Duodenal mucosa (tissue), 2 donors: Measurements from ENCODE around the gene SLC25A15.
"Not testable (repeated sequence)": the region's sequence is repeated elsewhere in the genome, so short reads cannot be mapped to it uniquely, and the experiment has no call there.

Source experiments
- H3K27ac ChIP-seq: one replicate; pipeline ENCODE4 v1.7.0; 2013; ENCODE audit warnings: low read depth, low read length
- H3K27me3 ChIP-seq, 2 donors: one replicate each; pipeline ENCODE4 v1.7.0; 2013; ENCODE audit warnings: low read length in 2 of 2, control low read depth in 1 of 2; ENCODE audit not compliant: insufficient read depth in 2 of 2, control insufficient read depth in 1 of 2
- H3K36me3 ChIP-seq, 2 donors: one replicate each; pipeline ENCODE4 v1.7.0; 2013; ENCODE audit warnings: low read length in 2 of 2, control low read depth in 1 of 2; ENCODE audit not compliant: insufficient read depth in 2 of 2, control insufficient read depth in 1 of 2
- H3K4me1 ChIP-seq, 2 donors: one replicate each; pipeline ENCODE4 v1.7.0; 2013; ENCODE audit warnings: low read length in 2 of 2, control low read depth in 1 of 2; ENCODE audit not compliant: insufficient read depth in 2 of 2, control insufficient read depth in 1 of 2
- H3K4me3 ChIP-seq, 2 donors: one replicate each; pipeline ENCODE4 v1.7.0; 2013; ENCODE audit warnings: low read length in 2 of 2, low read depth in 1 of 2
- H3K9ac ChIP-seq, 2 donors: one replicate each; pipeline ENCODE4 v1.7.0; 2013; ENCODE audit warnings: low read length in 2 of 2, low read depth in 1 of 2
- H3K9me3 ChIP-seq, 2 donors: one replicate each; pipeline ENCODE4 v1.7.0; 2013; ENCODE audit warnings: low read length in 2 of 2, control low read depth in 1 of 2; ENCODE audit not compliant: control insufficient read depth in 1 of 2

The SLC25A15 gene

GRCh38 chr13:40812102-40812501 lies 22.7 kb downstream of the SLC25A15 start:
- no peak overlapping the region for H3K4me3 ChIP-seq

GRCh38 chr13:40812724-40813445 lies 23.5 kb downstream of the SLC25A15 start:
- peaks cover 13 to 48% of the 10 kb centered on the region in 2 donors for H3K36me3 ChIP-seq
- no peak overlapping the region for H3K27ac ChIP-seq
- H3K4me1 ChIP-seq, result peaks cover 0 to 10% of the 10 kb centered on the region in 2 donors
- H3K9me3 ChIP-seq, result peaks cover 0 to 4% of the 10 kb centered on the region in 2 donors
- no peaks in the 10 kb centered on the region for H3K27me3 ChIP-seq
- H3K4me3 ChIP-seq, result no peak overlapping the region
- no peak overlapping the region for H3K9ac ChIP-seq

More at GRCh38 chr13:40812102-40812501, 22.7 kb downstream of the SLC25A15 start:
- H3K4me1 ChIP-seq, result peaks cover under 1 to 16% of the 10 kb centered on the region in 2 donors
- H3K27me3 ChIP-seq, result no peaks in the 10 kb centered on the region
- H3K9ac ChIP-seq, result no peak overlapping the region
- no peak overlapping the region for H3K27ac ChIP-seq
- H3K9me3 ChIP-seq, result peaks cover 0 to 4% of the 10 kb centered on the region in 2 donors
- peaks cover 19 to 54% of the 10 kb centered on the region in 2 donors for H3K36me3 ChIP-seq

- Histone ChIP-seq H3K36me3 (peaks cover 10 to 41% of the 10 kb centered on the region in 2 donors), H3K27me3 (no peaks in the 10 kb centered on the region), H3K9me3 (peaks cover 0 to 4% of the 10 kb centered on the region in 2 donors), H3K4me3 (no peak overlapping the region), H3K4me1 (peaks cover 0 to 10% of the 10 kb centered on the region in 2 donors), H3K9ac (no peak overlapping the region), H3K27ac (no peak overlapping the region)
Measured at GRCh38 chr13:40813667-40814454, 24.4 kb downstream of the SLC25A15 start.

DNA sequence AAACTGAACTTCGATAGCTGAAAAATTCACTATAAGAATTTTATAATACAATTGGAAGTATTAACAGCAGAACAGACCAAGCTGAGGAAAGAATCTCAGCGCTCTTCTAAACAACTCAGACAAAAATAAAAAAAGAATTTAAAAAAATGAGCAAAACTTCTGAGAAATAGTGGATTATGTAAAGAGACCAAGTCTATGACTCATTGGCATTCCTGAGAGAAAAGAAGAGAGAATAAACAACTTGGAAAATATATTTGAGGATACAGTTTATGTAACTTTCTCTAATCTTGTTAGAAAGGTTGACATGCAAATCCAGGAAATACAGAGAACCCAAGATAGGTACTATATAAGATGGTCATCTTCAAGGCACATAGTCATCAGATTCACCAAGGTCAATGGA lies 25.4 kb downstream of the SLC25A15 start:
- Histone ChIP-seq H3K36me3 (peaks cover 10 to 31% of the 10 kb centered on the region in 2 donors), H3K4me3 (no peak overlapping the region), H3K27ac (no peak overlapping the region), H3K27me3 (no peaks in the 10 kb centered on the region), H3K9ac (no peak overlapping the region), H3K4me1 (peaks cover 0 to 10% of the 10 kb centered on the region in 2 donors), H3K9me3 (peaks cover 0 to 4% of the 10 kb centered on the region in 2 donors)

DNA sequence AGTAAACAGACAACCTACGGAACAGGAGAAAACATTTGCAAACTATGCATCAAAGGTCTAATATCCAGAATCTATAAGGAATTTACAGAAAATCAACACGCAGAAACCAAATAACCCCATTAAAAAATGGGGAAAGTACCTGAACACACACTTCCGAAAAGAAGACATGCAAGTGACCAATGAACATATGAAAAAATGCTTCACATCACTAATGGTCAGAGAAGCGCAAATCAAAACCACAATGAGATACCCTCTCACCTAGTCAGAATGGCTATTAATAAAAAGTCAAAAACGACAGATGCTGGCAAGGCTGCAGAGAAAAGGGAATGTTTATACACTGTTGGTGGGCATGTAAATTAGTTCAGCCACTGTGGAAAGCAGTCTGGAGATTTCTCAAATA lies 29.5 kb downstream of the SLC25A15 start:
- Histone ChIP-seq H3K36me3 (no peaks in the 10 kb centered on the region), H3K27ac (no peak overlapping the region), H3K4me3 (no peak overlapping the region), H3K27me3 (no peaks in the 10 kb centered on the region), H3K4me1 (peaks cover 0 to 2% of the 10 kb centered on the region in 2 donors), H3K9me3 (peaks cover 0 to 4% of the 10 kb centered on the region in 2 donors), H3K9ac (no peak overlapping the region)

DNA sequence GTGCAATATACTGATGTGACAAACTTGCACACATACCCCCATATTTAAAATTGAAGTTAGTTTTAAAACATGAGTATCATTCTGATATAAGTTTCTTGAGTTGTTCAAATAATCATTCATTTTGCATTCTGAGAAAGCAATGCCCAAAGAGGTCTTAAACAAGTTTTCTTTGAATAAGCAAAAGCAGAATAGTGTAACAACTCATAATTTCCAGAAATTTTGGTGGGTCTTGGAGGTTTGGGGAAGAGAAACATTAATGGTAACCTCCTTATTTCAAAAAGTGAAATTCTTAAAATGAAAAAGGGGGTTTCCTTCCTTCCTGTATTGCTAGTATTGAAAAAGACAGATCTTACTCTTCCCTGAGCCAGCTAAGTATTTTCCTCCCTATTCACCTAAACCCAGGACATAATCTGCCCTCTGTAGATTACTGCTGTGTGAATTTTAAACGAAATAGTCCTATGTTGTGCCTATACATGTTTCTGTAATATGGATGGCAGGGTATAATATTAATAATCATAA lies 30.4 kb downstream of the SLC25A15 start:
- Histone ChIP-seq H3K27me3 (no peaks in the 10 kb centered on the region), H3K9me3 (peaks cover 0 to 4% of the 10 kb centered on the region in 2 donors), H3K4me1 (no peaks in the 10 kb centered on the region), H3K36me3 (no peaks in the 10 kb centered on the region), H3K4me3 (no peak overlapping the region), H3K27ac (no peak overlapping the region), H3K9ac (no peak overlapping the region)

- not testable (repeated sequence) for H3K27ac ChIP-seq
Measured at GRCh38 chr13:40839725-40840124, 50.3 kb downstream of the SLC25A15 start.

DNA sequence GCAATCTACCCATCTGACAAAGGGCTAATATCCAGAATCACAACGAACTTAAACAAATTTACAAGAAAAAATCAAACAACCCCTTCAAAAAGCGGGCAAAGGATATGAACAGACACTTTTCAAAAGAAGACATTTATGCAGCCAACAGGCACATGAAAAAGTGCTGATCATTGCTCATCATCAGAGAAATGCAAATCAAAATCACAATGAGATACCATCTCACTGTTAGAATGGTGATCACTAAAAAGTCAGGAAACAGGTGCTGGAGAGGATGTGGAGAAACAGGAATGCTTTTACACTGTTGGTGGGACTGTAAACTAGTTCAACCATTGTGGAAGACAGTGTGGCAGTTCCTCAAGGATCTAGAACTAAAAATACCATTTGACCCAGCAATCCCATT lies 51.5 kb downstream of the SLC25A15 start:
- not testable (repeated sequence) for H3K27me3 ChIP-seq, H3K36me3 ChIP-seq, H3K27ac ChIP-seq, H3K4me1 ChIP-seq, H3K4me3 ChIP-seq, H3K9me3 ChIP-seq, H3K9ac ChIP-seq

More at GRCh38 chr13:40839725-40840124, 50.3 kb downstream of the SLC25A15 start:
- H3K4me3 ChIP-seq, H3K27me3 ChIP-seq, H3K9ac ChIP-seq, H3K4me1 ChIP-seq, H3K36me3 ChIP-seq, H3K9me3 ChIP-seq: not testable (repeated sequence)
